Measurements from ENCODE around the gene PRC1. TPM values are rescaled to one million over a fixed set of nuclear protein-coding genes. Genes with fewer than 3 reads are reported as not detected.

PRC1 gene
- total RNA-seq, 2 experiments from 2014 or later = 149 to 224 TPM

GRCh38 chr15:90957031-90957790, 37.1 kb downstream of the PRC1 start:
- H3K4me3 ChIP-seq (ENCODE audit: low read depth, low read length, poor library complexity, severe bottlenecking) = no peak overlapping the region
- peaks cover 18% of the 10 kb centered on the region for H3K4me1 ChIP-seq (ENCODE audit: insufficient read depth, low read length, poor library complexity, severe bottlenecking)
- no peak overlapping the region for H3K4me2 ChIP-seq (ENCODE audit: low read length)
- POLR2A ChIA-PET = interaction anchor here (0.5 to 6.1 kb wide), 5 partner anchors 11 to 1972 kb away, joined by 3 to 58 read pairs (median 4); partner anchors contain the start of genes HDDC3 and UNC45A
- no peak for DNase-seq (ENCODE audit: low spot score)
- H3K79me2 ChIP-seq (ENCODE audit: insufficient read depth, low read depth, low read length) = peaks cover 12% of the 10 kb centered on the region
- BruUV-seq (replicated peaks) = no TSS peak
- H4K20me1 ChIP-seq (ENCODE audit: insufficient read depth, low read length) = no peaks in the 10 kb centered on the region
- H2AFZ ChIP-seq (ENCODE audit: low read length) = no peak overlapping the region
- H3K9me2 ChIP-seq (ENCODE audit: insufficient read depth, low read length) = no peaks in the 10 kb centered on the region
- TF ChIP-seq CTCF (conservative IDR thresholded peaks at IDR 0.05; ENCODE audit: low read length) = no peak
- no peak for TF ChIP-seq EZH2phosphoT487 (IDR thresholded peaks at IDR 0.05; ENCODE audit: borderline replicate concordance, low read depth, low read length)
- CTCF ChIA-PET (ENCODE audit: unreplicated experiment) = interaction anchor here (0.9 to 3.9 kb wide), 5 partner anchors 21 to 93 kb away, joined by 3 to 41 read pairs (median 8); partner anchors contain the start of genes HDDC3 and UNC45A
- H3K27ac ChIP-seq (ENCODE audit: low read depth, low read length, poor library complexity, severe bottlenecking) = no peak overlapping the region
- H3K9me3 ChIP-seq (ENCODE audit: low read length) = no peaks in the 10 kb centered on the region
- intact Hi-C loops (cut with micrococcal nuclease; ENCODE audit: unreplicated experiment) = loop anchor here (2.0 kb wide), 1 partner anchor 314 kb away; no protein-coding TSS in a partner anchor
- peaks cover 65% of the 10 kb centered on the region for H3K36me3 ChIP-seq (ENCODE audit: insufficient read depth, low read length)

GRCh38 chr15:90956274-90957030, 37.9 kb downstream of the PRC1 start:
- peaks cover 18% of the 10 kb centered on the region for H3K4me1 ChIP-seq (ENCODE audit: insufficient read depth, low read length, poor library complexity, severe bottlenecking)
- peak; percentile 70 for DNase-seq (ENCODE audit: low spot score)
- no peaks in the 10 kb centered on the region for H4K20me1 ChIP-seq (ENCODE audit: insufficient read depth, low read length)
- peaks cover 64% of the 10 kb centered on the region for H3K36me3 ChIP-seq (ENCODE audit: insufficient read depth, low read length)
- ChIA-PET CTCF (ENCODE audit: unreplicated experiment) (interaction anchor here (0.7 to 3.9 kb wide), 4 partner anchors 23 to 315 kb away, joined by 3 to 41 read pairs (median 6); partner anchors contain the start of genes HDDC3 and UNC45A), POLR2A (interaction anchor here (0.5 to 6.1 kb wide), 9 partner anchors 12 to 245 kb away, joined by 3 to 58 read pairs (median 4); partner anchors contain the start of genes HDDC3, UNC45A and VPS33B)
- peak overlapping the region; percentile 89 for H3K27ac ChIP-seq (ENCODE audit: low read depth, low read length, poor library complexity, severe bottlenecking)
- peak overlapping the region; percentile 99 for H3K4me2 ChIP-seq (ENCODE audit: low read length)
- H2AFZ ChIP-seq (ENCODE audit: low read length) = peak overlapping the region; percentile 33; the same call in 1 of the 2 replicates
- peak overlapping the region; percentile 71 for H3K4me3 ChIP-seq (ENCODE audit: low read depth, low read length, poor library complexity, severe bottlenecking)
- TF ChIP-seq CTCF (conservative IDR thresholded peaks at IDR 0.05; ENCODE audit: low read length) (peak; percentile 94), EZH2phosphoT487 (IDR thresholded peaks at IDR 0.05; ENCODE audit: borderline replicate concordance, low read depth, low read length) (no peak)
- intact Hi-C loops (cut with micrococcal nuclease; ENCODE audit: unreplicated experiment) = loop anchor here (1.0 to 2.0 kb wide), 3 partner anchors 77 to 314 kb away; no protein-coding TSS in a partner anchor
- no TSS peak for BruUV-seq (replicated peaks)
- no peaks in the 10 kb centered on the region for H3K9me2 ChIP-seq (ENCODE audit: insufficient read depth, low read length)
- H3K9me3 ChIP-seq (ENCODE audit: low read length) = no peaks in the 10 kb centered on the region
- peaks cover 12% of the 10 kb centered on the region for H3K79me2 ChIP-seq (ENCODE audit: insufficient read depth, low read depth, low read length)

Measured in OCI-LY7 (cell line).